GM19035 (cell line): ENCODE data around the gene EGR1.
"Not testable (repeated sequence)": the region's sequence is repeated elsewhere in the genome, so short reads cannot be mapped to it uniquely, and the experiment has no call there.

Source experiments
- ATAC-seq: cut with Tn5 transposase; IDR thresholded peaks from one replicate; pipeline ENCODE4 v1.9.1; 2021; ENCODE audit not compliant: unreplicated experiment

Gene EGR1

GRCh38 chr5:138468966-138469539 is 3.8 kb downstream of the EGR1 start:
- ATAC-seq = no peak

DNA sequence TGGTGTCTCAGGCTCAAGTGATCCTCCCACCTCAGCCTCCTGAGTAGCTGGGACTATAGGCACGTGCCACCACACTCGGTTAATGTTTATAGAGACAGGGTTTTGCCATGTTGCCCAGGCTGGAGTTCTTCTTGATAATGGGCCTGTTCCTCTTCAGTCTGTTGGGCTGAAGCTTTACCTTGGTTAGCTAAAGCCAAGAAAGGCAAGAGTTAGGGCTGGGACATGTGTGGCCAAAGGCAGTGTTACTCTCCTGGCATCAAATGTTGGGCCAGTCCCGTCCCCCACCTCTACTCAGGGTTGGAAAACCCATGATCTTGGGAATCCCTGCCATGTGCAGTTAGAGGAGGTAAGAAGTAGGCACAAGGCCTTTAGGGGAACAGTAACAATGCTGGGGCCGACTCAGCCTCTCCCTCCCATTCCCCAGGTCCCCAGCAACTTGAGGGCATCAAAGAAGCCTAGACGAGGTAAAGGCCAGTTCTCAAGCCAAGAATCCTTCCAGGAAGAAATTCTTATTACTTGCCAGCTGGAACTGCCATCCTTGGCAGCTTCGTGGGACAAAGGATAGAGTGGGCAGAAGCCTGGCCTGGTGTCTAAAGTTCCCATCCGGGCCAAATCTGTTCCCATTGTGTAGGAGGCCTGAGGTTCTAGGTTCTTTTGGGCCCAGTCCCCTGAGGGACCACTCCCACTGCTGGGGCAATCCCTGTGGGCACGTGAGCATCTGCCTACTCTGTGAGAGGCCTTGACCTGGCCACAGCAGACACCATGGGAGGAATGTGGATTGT is 4.5 kb downstream of the EGR1 start:
- ATAC-seq = no peak

DNA sequence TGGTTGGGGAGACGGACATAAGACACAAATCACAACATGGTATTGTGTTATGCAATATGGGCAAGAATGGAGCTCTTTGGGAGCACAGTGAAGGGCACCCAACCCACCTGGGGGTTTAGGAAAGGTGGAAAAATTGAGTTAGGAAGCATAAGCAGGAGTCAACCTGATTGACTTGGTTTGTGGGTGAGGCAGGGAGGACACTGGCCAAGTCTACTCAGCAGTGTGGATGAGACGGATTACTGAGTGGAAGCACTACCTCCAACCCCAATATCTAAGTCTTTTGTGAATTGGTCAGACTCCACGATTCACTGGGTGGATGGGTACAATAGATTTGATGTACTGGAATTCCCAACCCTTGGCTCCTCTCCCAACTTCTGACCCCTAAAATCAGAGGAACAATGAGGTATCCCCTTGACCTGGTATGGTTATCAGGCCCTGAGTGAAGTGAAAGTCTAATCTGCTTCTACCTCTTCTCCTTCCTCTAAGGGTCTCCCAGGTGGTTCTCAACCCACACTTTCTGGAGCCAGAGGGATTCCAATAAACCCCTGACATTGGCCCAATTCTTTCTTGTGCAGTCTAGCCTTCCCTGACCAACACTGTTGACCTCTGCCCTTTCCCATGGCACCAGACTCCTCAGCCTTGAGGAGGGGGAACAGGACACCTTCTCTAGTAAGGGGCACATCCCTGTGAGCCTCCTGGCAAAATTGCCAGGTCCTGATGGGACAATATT is 5.2 kb downstream of the EGR1 start:
- ATAC-seq = no peak

GRCh38 chr5:138471052-138471361 is 5.7 kb downstream of the EGR1 start:
- ATAC-seq = no peak

DNA sequence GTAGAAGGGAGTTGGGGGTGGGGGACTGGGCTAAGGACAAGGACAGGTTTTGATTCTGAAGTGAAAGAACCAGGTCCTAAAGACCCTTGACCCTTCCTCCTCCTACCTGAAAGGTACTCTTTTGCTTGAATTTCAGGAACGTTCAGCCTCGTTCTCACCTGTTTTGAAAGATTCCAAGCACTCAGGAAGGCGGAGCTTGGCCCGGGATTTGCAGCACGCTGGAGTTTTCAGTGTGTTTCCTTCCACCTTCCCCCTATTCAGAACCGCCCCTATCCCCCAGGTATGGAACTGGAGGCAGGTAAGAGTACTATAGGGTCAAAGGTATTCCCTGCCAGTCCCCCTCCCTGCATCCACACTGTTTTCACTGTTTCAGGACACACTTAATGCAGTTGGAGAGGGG is 7.1 kb downstream of the EGR1 start:
- no peak for ATAC-seq

DNA sequence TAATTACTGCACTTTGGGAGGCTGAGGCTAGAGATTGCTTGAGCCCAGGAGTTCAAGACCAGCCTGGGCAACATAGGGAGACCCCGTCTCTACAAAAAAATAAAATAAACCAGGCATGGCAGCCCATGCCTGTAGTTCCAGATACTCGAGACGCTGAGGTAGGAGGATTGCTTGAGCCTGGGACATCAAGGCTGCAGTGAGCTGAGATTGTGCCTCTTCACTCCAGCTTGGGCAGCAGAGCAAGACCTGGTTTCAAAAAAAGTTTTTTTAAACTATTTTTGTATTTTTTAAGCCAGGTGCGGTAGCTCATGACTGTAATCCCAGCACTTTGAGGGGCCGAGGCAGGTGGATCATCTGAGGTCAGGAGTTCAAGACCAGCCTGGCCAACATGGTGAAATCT is 7.9 kb downstream of the EGR1 start:
- ATAC-seq = not testable (repeated sequence)

GRCh38 chr5:138476918-138477317 is 11.6 kb downstream of the EGR1 start:
- no peak for ATAC-seq

DNA sequence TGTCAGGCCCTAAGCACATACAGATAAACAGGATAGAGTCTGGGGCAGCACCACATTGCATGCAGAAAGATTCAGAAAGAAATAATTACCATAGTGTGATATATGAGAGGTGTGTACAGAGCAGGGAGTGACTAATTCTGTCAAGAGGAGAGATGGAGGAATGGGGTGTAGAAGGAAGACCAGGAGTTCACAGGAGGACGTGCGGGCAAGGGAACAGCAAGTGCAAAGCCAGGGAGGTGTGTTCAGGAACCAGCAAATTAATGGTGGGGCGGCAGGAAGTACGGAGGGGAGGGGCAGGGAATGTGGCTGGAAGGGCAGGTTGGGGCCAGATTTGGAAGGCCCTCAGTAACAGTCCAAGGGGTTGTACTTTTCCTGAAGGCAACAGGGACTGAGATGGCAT is 17.4 kb downstream of the EGR1 start:
- ATAC-seq = no peak

GRCh38 chr5:138488481-138488945 is 23.2 kb downstream of the EGR1 start:
- no peak for ATAC-seq

- no peak for ATAC-seq
Observed at GRCh38 chr5:138489683-138490061, 24.4 kb downstream of the EGR1 start.

DNA sequence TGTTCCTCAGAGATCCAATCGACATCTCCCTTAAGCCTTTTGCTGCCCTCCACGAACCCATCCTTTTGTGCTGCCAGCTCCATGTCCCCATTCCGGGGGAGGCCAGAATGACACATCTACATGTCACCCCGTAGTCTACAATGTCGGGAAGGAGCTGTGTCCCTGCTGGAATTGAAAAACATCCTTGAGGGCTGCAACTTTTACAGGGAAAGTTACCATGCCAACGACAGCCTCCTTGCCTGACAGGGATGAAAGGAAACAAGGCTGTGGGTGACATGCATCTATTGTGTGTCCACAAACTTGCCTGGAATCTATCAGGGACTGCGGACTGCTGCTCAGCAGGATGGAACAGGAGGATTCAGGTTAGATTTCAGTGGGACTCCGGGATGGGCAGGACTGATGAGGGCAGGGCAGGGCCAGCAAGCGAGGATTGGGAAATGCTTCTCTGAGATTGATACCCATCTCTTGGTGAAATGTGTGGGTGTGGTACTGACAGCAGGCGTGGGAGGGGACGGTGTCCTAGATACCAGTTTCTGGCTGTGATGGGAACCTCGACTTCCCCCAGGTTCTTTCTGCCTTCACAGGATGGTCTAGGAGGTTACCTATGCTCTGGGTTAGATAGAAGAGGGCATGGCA is 25.5 kb downstream of the EGR1 start:
- ATAC-seq = no peak

GRCh38 chr5:138491284-138491648 is 26.0 kb downstream of the EGR1 start:
- ATAC-seq = no peak

DNA sequence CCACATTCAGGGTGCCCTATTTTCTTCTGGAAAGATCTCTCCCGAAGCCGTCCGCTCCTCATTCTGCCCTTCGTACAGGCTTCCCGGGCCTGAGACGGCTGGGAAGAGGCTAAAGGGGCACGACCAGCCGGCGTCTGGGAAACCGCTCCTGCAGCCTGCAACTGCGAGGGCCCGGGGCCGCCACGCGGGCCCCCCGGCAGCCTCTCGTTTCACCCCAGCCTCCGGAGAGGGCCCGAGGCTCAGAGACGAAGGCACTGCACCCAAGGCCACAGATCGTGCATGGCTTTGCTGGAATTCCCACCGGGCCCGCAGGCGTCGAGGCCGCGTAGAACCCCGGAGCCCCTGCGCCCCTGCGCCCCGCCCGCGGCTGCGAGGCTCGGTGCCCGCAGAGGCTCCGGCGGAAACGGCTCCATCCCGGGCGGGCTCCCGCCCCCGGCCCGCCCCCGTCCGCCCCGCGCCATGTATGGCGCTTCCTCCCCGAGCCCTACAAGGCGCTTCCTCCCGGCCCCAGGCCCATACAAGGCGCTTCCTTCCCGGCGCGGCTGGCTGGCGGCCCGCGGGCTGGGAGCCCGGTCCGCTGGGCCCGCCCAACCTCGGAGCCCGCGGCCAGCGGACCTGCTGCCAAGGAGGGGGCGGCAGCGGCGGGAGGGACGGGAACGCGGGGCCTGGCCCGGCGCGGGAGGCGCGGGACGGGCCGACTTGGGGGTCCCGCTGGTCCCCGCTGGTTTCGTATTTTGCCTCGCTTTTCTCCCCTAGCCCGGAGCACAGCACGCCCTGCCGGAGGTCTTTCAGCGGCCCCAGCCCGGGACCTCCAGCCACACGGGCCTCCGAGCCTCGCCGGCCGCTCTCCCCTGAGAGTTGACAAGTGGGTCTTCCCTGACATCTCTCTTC is 26.6 kb downstream of the EGR1 start:
- peak; percentile 98 for ATAC-seq

GRCh38 chr5:138492560-138493045 is 27.3 kb downstream of the EGR1 start:
- no peak for ATAC-seq

DNA sequence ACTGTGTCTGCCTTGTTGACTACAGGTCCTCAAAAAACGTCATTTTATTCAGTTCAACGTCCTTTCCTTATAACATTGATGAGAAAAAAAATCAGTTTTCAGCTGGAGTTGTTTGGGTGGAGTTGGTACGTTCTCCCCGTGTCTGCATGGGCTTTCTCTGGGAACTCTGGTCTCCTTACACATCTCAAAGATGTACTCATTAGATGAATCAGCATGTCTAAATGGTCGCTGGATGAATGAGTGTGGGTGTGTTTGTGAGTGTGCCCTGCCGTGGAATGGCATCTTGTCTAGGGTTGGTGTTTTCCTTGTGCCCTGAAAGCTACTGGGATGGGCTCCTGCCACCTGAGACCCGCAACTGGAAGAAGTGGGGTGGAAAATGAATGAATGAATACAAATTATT is 30.1 kb downstream of the EGR1 start:
- no peak for ATAC-seq

GRCh38 chr5:138498376-138498775 is 33.1 kb downstream of the EGR1 start:
- ATAC-seq = no peak

- no peak for ATAC-seq
Observed at GRCh38 chr5:138502121-138502520, 36.8 kb downstream of the EGR1 start.

- ATAC-seq = no peak
Observed at GRCh38 chr5:138502521-138502920, 37.2 kb downstream of the EGR1 start.

DNA sequence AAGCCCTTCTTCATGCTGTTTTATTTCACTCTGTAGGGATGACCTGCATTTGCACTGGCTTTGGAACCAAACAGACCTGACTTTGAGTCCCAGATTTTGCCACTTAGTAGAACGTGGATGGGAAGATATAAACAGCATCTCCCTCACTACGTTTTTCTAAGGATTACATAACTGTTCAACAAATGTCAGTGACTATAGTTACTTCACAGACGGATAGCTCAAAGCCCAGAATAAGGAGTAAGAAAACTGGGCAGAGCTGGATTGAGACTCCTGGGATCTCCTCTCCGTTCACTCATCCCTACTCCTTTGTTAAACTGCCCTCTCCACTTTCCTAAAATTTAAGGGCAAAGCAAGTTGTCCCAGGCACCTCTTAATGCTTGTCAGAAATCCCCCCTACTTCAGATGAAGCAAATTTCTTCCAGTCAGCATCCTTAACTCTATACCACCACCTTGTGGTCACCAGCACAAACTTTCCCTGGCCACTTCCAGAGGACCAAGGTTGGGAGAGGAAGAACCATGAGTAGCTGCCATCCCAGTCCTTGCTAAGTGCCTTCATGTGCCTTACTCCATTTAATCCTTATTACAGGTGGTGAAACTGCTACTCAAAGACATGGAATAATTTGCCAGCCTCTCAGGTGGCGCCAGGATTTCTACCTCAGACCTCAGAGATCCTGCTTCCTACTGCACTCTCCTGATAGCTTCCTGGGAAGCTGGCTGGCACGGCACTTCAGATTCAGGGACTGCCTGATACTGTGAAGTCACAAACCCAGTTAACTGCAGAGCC is 38.4 kb downstream of the EGR1 start:
- ATAC-seq = no peak

DNA sequence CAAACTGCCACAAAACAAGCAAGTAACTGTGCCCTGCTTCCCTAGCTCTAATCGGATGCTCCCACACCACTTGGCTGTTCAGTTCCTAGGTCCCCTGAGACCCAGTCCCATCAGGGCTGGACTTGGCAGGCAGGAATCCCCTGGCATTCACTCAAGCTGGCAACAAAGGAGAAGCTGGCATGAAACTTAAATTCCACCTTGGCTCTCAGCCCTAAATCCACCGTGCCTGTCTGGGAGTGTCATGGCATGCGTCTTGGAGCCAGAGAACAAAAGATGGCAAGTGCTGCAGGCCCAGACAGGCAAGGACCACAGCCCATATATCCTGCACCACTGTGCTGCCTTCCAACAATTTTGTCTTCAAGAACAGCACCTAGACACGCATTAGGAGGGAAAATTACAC is 39.5 kb downstream of the EGR1 start:
- ATAC-seq = no peak
